Stimulated activated CD8-positive, alpha-beta memory T cell treated with anti-CD3 and anti-CD28 coated beads, Interleukin-2, amount 100 ng/mL, for 48 hours (primary cell): ENCODE measurements around the gene TICRR.
"Not testable (repeated sequence)": the region's sequence is repeated elsewhere in the genome, so short reads cannot be mapped to it uniquely, and the experiment has no call there.

Source experiments
- DNase-seq, 2 donors: peaks; one replicate each; pipeline ENCODE4 v3.0.0-alpha.2; 2020; ENCODE audit warnings: low read depth in 2 of 2

The TICRR gene

GRCh38 chr15:89569090-89569745 lies 6.1 kb upstream of the TICRR start:
- no peak for DNase-seq

DNA sequence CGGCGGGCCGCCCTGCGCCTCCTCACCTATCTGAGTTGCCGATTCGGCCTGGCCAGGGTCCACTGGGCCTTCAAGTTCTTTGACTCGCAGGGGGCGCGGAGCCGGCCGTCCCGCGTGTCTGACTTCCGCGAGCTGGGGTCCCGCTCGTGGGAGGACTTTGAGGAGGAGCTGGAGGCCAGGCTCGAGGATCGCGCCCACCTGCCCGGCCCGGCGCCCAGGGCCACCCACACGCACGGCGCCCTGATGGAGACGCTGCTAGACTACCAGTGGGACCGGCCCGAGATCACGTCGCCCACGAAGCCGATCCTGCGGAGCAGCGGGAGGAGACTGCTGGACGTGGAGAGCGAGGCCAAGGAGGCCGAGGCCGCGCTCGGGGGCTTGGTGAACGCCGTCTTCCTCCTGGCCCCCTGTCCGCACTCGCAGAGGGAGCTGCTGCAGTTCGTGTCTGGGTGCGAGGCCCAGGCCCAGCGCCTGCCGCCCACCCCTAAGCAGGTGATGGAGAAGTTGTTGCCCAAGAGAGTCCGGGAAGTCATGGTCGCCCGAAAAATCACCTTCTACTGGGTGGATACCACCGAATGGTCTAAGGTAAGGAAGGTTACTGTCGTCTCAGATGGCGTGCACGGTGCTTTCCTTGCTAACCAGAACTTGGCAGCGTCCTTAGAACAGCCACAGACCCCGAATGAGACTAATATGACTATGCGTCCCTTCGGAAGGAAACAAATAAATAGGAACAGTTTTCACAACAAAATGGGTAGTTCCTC lies 567 bp downstream of the TICRR start:
- DNase-seq = peak; percentile 16 to 23

DNA sequence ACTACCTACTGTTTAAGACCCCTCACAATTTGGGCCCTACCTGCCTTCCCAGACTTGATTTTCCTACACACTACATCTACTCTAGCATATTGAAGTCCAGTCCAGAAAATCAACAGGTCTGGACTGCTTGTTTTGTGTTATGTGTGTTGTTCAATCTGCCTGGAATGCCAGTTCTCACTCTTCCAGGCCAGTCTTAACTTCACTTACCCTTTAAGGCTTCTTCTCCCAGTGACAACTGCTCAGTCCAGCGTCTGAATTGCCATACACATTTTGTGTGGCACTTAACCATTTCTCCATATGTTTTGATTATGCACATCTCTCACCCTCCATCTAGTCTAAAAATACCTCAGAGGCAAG lies 1.1 kb downstream of the TICRR start:
- DNase-seq = no peak

- no peak for DNase-seq
Measured at GRCh38 chr15:89577776-89578115, 2.5 kb downstream of the TICRR start.

DNA sequence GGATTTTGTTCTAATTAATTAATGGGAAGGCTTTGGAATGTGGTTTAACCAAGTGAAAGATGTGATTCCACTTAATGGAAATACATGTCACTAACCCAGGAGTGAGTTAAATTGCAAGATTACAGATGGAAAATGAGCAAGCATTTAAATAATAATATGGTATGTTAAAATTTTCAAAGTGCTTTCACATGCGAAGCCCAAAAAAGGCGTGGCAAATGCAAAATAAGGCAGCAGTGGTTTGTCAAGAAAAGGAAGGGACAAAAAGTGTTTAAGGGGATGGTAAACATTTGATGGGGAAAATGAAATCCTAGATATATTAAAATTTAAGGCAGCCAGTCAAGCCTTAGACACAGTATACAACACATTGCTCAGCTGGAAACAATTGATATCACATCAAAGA lies 2.9 kb downstream of the TICRR start:
- DNase-seq = no peak

DNA sequence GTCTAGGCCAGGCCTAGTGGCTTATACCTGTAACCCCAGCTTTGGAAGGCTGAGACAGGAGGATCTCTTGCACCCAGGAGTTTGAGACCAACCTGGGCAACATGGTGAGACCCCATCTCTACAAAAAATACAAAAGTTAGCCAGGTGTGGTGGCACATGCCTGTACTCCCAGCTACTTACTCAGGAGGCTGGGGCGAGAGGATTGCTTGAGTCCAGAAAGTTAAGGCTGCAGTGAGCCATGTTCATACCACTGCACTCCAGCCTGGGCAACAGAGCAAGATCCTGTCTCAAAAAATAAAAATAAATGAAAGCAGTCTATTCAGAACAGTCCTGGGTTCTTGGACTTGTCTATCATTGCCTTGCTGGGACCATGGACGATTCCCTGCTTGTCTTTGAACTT lies 5.5 kb downstream of the TICRR start:
- DNase-seq = not testable (repeated sequence)

- DNase-seq = no peak
Measured at GRCh38 chr15:89586651-89587050, 11.4 kb downstream of the TICRR start.

- DNase-seq = no peak
Measured at GRCh38 chr15:89587955-89588354, 12.7 kb downstream of the TICRR start.

DNA sequence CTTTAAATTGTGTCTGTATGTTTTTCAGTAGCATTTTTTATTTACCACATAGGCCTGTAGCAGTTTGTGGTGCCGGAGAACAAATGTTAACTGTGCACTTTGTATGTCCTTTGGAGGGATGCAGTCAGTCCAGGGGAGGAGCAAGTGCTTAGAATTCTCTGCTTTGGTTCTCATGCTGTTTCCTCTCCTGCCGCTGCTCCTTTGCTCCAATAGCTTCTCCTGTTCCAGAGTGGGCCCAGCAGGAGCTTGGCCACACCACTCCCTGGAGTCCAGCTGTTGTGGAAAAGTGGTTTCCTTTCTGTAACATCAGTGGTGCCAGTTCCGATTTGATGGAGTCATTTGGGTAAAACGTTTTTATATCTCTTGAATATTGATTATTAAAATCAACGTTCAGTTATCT lies 16.6 kb downstream of the TICRR start:
- no peak for DNase-seq

- no peak for DNase-seq
Measured at GRCh38 chr15:89593018-89593417, 17.7 kb downstream of the TICRR start.

- no peak for DNase-seq
Measured at GRCh38 chr15:89599021-89599420, 23.8 kb downstream of the TICRR start.

GRCh38 chr15:89611317-89611716 lies 36.0 kb downstream of the TICRR start:
- no peak for DNase-seq

DNA sequence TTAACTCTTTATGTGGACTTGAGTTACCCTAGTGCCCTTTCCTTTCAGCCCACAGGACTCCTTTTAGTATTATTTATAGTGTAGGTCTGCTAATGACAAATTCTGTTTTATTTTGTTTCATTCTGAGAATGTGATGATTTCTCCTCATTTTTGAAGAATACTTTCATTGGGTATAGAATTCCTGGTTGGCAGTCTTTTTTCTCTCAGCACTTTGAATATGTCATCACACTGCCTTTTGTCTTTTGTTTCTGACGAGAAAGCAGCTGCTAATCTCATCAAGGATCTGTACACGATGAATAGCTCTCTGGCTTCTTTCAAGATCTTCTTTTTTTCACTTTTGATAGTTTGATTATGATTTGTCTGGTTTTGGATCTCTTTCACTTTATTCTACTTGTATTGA lies 37.8 kb downstream of the TICRR start:
- no peak for DNase-seq

GRCh38 chr15:89614164-89614563 lies 38.9 kb downstream of the TICRR start:
- DNase-seq = no peak

DNA sequence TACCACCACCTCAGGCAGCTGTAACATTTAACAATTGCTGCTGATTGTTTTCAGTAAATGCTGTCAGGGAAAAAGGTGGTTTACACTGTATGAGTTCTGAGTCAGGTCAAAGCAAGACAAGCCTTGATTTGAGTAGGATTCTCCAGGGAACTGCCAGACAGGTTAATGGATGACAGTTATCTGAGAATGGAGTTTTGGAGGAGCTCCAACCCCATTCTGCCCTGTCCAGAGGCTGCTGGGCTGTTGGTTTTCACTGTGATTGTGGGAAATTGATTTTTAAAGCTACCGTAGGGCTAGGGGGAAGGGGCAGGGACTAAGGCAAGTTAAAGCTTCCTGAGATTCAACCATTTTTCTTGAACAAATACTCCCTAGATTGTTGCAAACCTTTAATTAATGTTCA lies 39.9 kb downstream of the TICRR start:
- DNase-seq = no peak

DNA sequence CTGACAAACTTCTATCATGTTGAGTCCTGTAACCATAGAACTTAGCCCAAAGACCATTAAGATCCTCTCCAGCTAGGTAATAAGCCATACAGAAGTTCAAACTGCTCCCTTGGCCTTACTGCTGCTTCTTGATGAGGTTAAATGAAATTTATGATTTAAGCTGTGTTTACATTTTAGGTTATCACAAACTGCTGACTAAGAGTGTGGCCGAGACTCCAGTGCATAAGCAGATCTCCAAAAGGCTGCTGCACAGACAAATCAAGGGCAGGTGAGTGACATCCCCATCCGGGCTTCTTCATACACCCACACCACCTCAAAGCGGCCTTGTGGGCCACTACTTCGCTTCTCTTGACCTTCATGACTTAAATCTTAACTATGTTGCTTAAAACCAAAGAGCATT lies 41.0 kb downstream of the TICRR start:
- no peak for DNase-seq

GRCh38 chr15:89621547-89621946 lies 46.3 kb downstream of the TICRR start:
- DNase-seq = no peak

GRCh38 chr15:89623165-89623564 lies 47.9 kb downstream of the TICRR start:
- no peak for DNase-seq

- DNase-seq = no peak
Measured at GRCh38 chr15:89625716-89626115, 50.4 kb downstream of the TICRR start.

GRCh38 chr15:89627256-89627970 lies 52.1 kb downstream of the TICRR start:
- no peak for DNase-seq

DNA sequence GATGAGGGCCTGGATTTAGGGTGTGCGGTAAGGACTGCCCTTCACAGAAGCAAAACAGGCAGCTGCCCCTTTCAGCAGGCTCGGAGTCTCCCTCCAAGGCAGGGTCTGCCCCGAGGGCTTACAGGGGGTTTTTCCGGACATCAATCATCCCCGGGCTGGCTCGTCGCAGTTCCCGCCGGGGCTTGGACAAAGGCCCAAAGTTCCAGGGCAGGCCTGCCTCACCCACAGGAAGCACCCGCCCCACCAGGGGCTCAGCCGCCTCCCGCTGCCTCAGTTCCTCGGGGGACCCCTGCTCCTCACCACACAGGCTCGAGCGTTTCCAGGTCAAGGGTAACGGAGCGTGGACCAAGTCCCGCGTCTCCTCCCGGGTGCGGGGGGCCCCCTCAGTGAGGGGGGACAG lies 53.0 kb downstream of the TICRR start:
- no peak for DNase-seq

GRCh38 chr15:89628806-89629715 lies 53.8 kb downstream of the TICRR start:
- DNase-seq = no peak
